GM12878 (cell line): Measurements from ENCODE around the gene C9. TPM values are rescaled to one million over a fixed set of nuclear protein-coding genes. Genes with fewer than 3 reads are reported as not detected.

Source experiments
- ATAC-seq: fragments of 200-7000 bp; cut with Tn5 transposase; 3 replicates; pipeline ENCODE4 v1.9.1; 2020; ENCODE audit warnings: mild to moderate bottlenecking, moderate library complexity
- BruUV-seq: library from RNA; stranded (reverse); fragments of 400-500 nt; replicated peaks from 2 replicates; lab custom pipeline; 2021; lab: Mats Ljungman, UMichigan
- CTCF ChIA-PET: fragments of 300-600 bp; sonication (Branson Sonifier 250); formaldehyde crosslinking; extraction: SDS; loops from one replicate; lab custom pipeline; 2021; ENCODE audit warnings: inconsistent platforms; lab: Yijun Ruan, JAX
- POLR2A ChIA-PET: fragments of 350-600 bp; formaldehyde crosslinking; extraction: SDS; loops from one replicate; lab custom pipeline; 2021; ENCODE audit warnings: inconsistent platforms; lab: Charles Lee
- RAD21 ChIA-PET: fragments of 300-600 bp; sonication (Branson Sonifier 250); formaldehyde crosslinking; loops from one replicate; lab custom pipeline; 2023; ENCODE audit warnings: antibody characterized with exemption; ENCODE audit not compliant: unreplicated experiment; lab: Charles Lee
- SMC1A ChIA-PET: fragments of 300-600 bp; sonication (Branson Sonifier 250); formaldehyde crosslinking; loops from one replicate; lab custom pipeline; 2023; ENCODE audit not compliant: unreplicated experiment, uncharacterized antibody; lab: Charles Lee
- DNase-seq: peaks from one replicate; pipeline ENCODE4 v3.0.0-alpha.2; 2011; ENCODE audit warnings: low read depth, low spot score
- FAIRE-seq: peaks from 3 replicates; lab custom pipeline; 2011; peaks lifted over from hg19 to GRCh38; lab: Jason Lieb, UNC
- H2AFZ ChIP-seq: 2 replicates; pipeline ENCODE4 v1.6.0; 2011; ENCODE audit warnings: low read depth, low read length, control low read depth; ENCODE audit not compliant: control insufficient read depth
- H3K27ac ChIP-seq: 2 replicates; pipeline ENCODE4 v1.5.1; 2011; ENCODE audit warnings: control low read depth; ENCODE audit not compliant: control insufficient read depth, insufficient read depth
- H3K27me3 ChIP-seq, 2 experiments: replicated peaks in 1 of 2; 2 replicates each; pipeline versions ENCODE4 v1.6.0 to v1.6.1; 2011; ENCODE audit warnings: low read length in 1 of 2; ENCODE audit not compliant: control insufficient read depth in 2 of 2, insufficient read depth in 2 of 2
- H3K36me3 ChIP-seq, 2 experiments: 2 replicates each; pipeline ENCODE4 v1.5.1; 2011; ENCODE audit warnings: low read length in 1 of 2; ENCODE audit not compliant: control insufficient read depth in 2 of 2, insufficient read depth in 2 of 2
- H3K4me1 ChIP-seq: 2 replicates; pipeline ENCODE4 v1.6.1; 2011; ENCODE audit warnings: mild to moderate bottlenecking, low read length, moderate library complexity, mixed read lengths; ENCODE audit not compliant: control insufficient read depth, insufficient read depth
- H3K4me2 ChIP-seq: 2 replicates; pipeline ENCODE4 v1.6.0; 2011; ENCODE audit warnings: control low read depth; ENCODE audit not compliant: control insufficient read depth, insufficient read depth
- H3K4me3 ChIP-seq: fragments of 200-600 bp; sonication (generic); 2 replicates; pipeline ENCODE4 v1.5.1; 2016
- H3K79me2 ChIP-seq: 2 replicates; pipeline ENCODE4 v1.6.0; 2011; ENCODE audit warnings: low read length; ENCODE audit not compliant: control insufficient read depth, insufficient read depth
- H3K9ac ChIP-seq: 2 replicates; pipeline ENCODE4 v1.8.0; 2011; ENCODE audit warnings: low read length, control low read depth, mixed read lengths; ENCODE audit not compliant: control insufficient read depth, insufficient read depth
- H3K9me3 ChIP-seq: replicated peaks from 3 replicates; pipeline ENCODE4 v1.5.1; 2011; ENCODE audit warnings: mild to moderate bottlenecking, low read length; ENCODE audit not compliant: control insufficient read depth, insufficient read depth
- H4K20me1 ChIP-seq: 2 replicates; pipeline ENCODE4 v1.6.0; 2011; ENCODE audit not compliant: control insufficient read depth, insufficient read depth
- CBFB ChIP-seq: IDR thresholded peaks from 2 replicates; pipeline ENCODE4 v1.6.1; 2016; ENCODE audit warnings: antibody characterized with exemption, low read depth
- CEBPB ChIP-seq, 2 experiments: fragments of 150-350 bp in 1 of 2; IDR thresholded peaks; 2 replicates each; pipeline ENCODE4 v1.6.1; 2012 to 2014; ENCODE audit warnings: low read depth in 2 of 2, low read length in 2 of 2, borderline replicate concordance in 1 of 2, inconsistent platforms in 1 of 2
- IKZF1 ChIP-seq: fragments of 450-650 bp; conservative IDR thresholded peaks from 2 replicates; pipeline ENCODE4 v1.6.1; 2017; ENCODE audit warnings: antibody characterized with exemption, mild to moderate bottlenecking
- IRF4 ChIP-seq: IDR thresholded peaks from 2 replicates; pipeline ENCODE4 v1.6.1; 2011; ENCODE audit warnings: low read depth, low read length
- NFYA ChIP-seq: IDR thresholded peaks from 2 replicates; pipeline ENCODE4 v1.6.1; 2011; ENCODE audit warnings: low read depth, mild to moderate bottlenecking, low read length, improper control_type of control experiment, borderline replicate concordance
- NFYB ChIP-seq: IDR thresholded peaks from 2 replicates; pipeline ENCODE4 v1.6.1; 2011; ENCODE audit warnings: low read depth, mild to moderate bottlenecking, low read length, improper control_type of control experiment, moderate library complexity; ENCODE audit not compliant: insufficient read depth
- TCF3 ChIP-seq: IDR thresholded peaks from 2 replicates; pipeline ENCODE4 v1.6.1; 2012; ENCODE audit warnings: low read depth, mild to moderate bottlenecking, low read length, borderline replicate concordance; ENCODE audit not compliant: insufficient read depth
- YY1 ChIP-seq: IDR thresholded peaks from 2 replicates; pipeline ENCODE4 v1.6.1; 2011; ENCODE audit warnings: low read depth, mild to moderate bottlenecking, low read length
- ZNF207 ChIP-seq: fragments of 450-650 bp; IDR thresholded peaks from 2 replicates; pipeline ENCODE4 v1.6.1; 2014; ENCODE audit warnings: antibody characterized with exemption, mild to moderate bottlenecking, borderline replicate concordance
- WGBS: methylation state at CpG from one replicate; pipeline ENCODE4 v1.1.6; 2016; ENCODE audit warnings: low lambda C conversion rate; ENCODE audit not compliant: insufficient replicate concordance, insufficient coverage; ENCODE audit errors: missing lambda C conversion rate; 5-methylcytosine and 5-hydroxymethylcytosine counted together
- in situ Hi-C: fragments of 300-500 bp; cut with MboI; formaldehyde crosslinking; loops from 9 replicates; pipeline ENCODE4 v1.14.3; 2018; ENCODE audit warnings: mixed read lengths
- intact Hi-C: fragments of 100-400 bp; cut with micrococcal nuclease; formaldehyde crosslinking; loops from one replicate; pipeline ENCODE4 v1.14.2; 2022; ENCODE audit not compliant: unreplicated experiment
- polyA plus RNA-seq, 11 experiments: library from polyadenylated mRNA; depleted of rRNA in 4 of 11; unstranded in 6 of 11; stranded (reverse) in 5 of 11; fragments of >200 nt; fragmentation: Nextera tagmentation in 4 of 11; fragmentation: Illumina TruSeq in 1 of 11; extraction: Ambion mirVana in 4 of 11; extraction: Trizol in 1 of 11; gene quantifications; 1 replicate in 1 of 11; 2 replicates in 10 of 11; pipeline versions ENCODE4 v1.2.1 to v1.2.3, GENCODE V29; 2011 to 2016; ENCODE audit warnings: inconsistent platforms in 2 of 11, missing spikeins in 2 of 11, low read depth in 1 of 11
- total RNA-seq, 4 experiments: library from RNA; depleted of rRNA in 3 of 4; stranded (reverse); fragments of >200 nt in 3 of 4; fragmentation: Illumina TruSeq in 1 of 4; extraction: Trizol in 1 of 4; gene quantifications; 2 replicates each; pipeline versions ENCODE4 v1.2.1 to v1.2.3, GENCODE V29; 2013 to 2021
- TF ChIP-seq, protein P1 (sequence below): fragments of 450-650 bp; IDR thresholded peaks from 2 replicates; pipeline ENCODE4 v1.6.1; 2018; ENCODE audit warnings: mild to moderate bottlenecking, low read depth, moderate library complexity; ENCODE audit not compliant: partially characterized antibody
- TF ChIP-seq, protein P2 (sequence below): IDR thresholded peaks from 2 replicates; pipeline ENCODE4 v1.6.1; 2012; ENCODE audit warnings: low read depth, low read length, improper control_type of control experiment
- TF ChIP-seq, protein P3 (sequence below), 3 experiments: IDR thresholded peaks in 2 of 3; conservative IDR thresholded peaks in 1 of 3; 2 replicates each; pipeline ENCODE4 v1.5.1; 2011; ENCODE audit warnings: low read depth in 3 of 3, low read length in 3 of 3, mild to moderate bottlenecking in 3 of 3, control low read depth in 2 of 3, moderate library complexity in 2 of 3, inconsistent platforms in 1 of 3, mixed read lengths in 1 of 3; ENCODE audit not compliant: control insufficient read depth in 2 of 3, insufficient read depth in 1 of 3; ENCODE audit errors: extremely low read depth in 1 of 3
- TF ChIP-seq, protein P4 (sequence below): fragments of 450-650 bp; IDR thresholded peaks from 2 replicates; pipeline ENCODE4 v1.6.1; 2017; ENCODE audit warnings: low read depth, mild to moderate bottlenecking, moderate library complexity

C9 gene
- total and polyA plus RNA-seq, 10 of the 15 experiments (the other 5 are each of a cell fraction or from before 2014, with no cell fraction given) = 0.54 TPM; not detected in 9

DNA sequence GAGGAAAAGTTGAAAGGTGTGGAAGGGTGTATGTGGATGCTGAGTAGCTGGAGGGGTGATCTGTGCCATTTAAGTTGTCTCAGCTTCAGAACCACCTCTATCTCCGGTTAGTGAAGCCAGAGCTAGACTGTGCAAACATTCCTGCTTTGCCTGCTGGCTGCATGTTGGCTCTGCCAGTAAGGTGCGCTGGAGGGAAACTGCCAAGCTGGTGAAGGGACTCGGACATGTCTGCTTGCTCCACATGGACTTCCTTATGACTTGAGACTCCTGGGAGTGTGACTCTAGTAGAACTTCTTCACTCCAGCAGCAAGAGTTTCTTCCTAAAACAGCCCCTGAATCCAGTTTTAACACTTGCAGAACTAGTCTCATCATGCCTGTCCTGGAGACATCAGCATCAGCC, 32.5 kb upstream of the C9 start:
- H4K20me1 ChIP-seq = no peaks in the 10 kb centered on the region
- H3K9me3 ChIP-seq = no peaks in the 10 kb centered on the region
- ChIA-PET RAD21 (no interaction called here), SMC1A (no interaction called here), POLR2A (no interaction called here), CTCF (interaction anchor here (1.9 kb wide), 1 partner anchor 21 kb away, joined by 7 read pairs; no protein-coding TSS in a partner anchor)
- no peak overlapping the region for H3K4me3 ChIP-seq
- in situ Hi-C loops (no loop called here), intact Hi-C loops (no loop called here)
- H3K36me3 ChIP-seq = no peaks in the 10 kb centered on the region
- H3K4me2 ChIP-seq = no peak overlapping the region
- H2AFZ ChIP-seq = no peak overlapping the region
- DNase-seq = no peak
- no peaks in the 10 kb centered on the region for H3K4me1 ChIP-seq
- no peaks in the 10 kb centered on the region for H3K79me2 ChIP-seq
- no peak for ATAC-seq
- WGBS = 21% methylated on average over 3 of the region's 3 CpGs
- BruUV-seq = no TSS peak
- H3K27me3 ChIP-seq = no peaks in the 10 kb centered on the region
- no peak overlapping the region for H3K9ac ChIP-seq
- FAIRE-seq = no peak
- H3K27ac ChIP-seq = no peak overlapping the region
- TF ChIP-seq NFYA = no peak
- TF ChIP-seq, protein P1, sequence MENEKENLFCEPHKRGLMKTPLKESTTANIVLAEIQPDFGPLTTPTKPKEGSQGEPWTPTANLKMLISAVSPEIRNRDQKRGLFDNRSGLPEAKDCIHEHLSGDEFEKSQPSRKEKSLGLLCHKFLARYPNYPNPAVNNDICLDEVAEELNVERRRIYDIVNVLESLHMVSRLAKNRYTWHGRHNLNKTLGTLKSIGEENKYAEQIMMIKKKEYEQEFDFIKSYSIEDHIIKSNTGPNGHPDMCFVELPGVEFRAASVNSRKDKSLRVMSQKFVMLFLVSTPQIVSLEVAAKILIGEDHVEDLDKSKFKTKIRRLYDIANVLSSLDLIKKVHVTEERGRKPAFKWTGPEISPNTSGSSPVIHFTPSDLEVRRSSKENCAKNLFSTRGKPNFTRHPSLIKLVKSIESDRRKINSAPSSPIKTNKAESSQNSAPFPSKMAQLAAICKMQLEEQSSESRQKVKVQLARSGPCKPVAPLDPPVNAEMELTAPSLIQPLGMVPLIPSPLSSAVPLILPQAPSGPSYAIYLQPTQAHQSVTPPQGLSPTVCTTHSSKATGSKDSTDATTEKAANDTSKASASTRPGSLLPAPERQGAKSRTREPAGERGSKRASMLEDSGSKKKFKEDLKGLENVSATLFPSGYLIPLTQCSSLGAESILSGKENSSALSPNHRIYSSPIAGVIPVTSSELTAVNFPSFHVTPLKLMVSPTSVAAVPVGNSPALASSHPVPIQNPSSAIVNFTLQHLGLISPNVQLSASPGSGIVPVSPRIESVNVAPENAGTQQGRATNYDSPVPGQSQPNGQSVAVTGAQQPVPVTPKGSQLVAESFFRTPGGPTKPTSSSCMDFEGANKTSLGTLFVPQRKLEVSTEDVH = no peak
- no peak for TF ChIP-seq TCF3
- TF ChIP-seq NFYB = no peak
- TF ChIP-seq ZNF207 = no peak
- TF ChIP-seq, protein P2, sequence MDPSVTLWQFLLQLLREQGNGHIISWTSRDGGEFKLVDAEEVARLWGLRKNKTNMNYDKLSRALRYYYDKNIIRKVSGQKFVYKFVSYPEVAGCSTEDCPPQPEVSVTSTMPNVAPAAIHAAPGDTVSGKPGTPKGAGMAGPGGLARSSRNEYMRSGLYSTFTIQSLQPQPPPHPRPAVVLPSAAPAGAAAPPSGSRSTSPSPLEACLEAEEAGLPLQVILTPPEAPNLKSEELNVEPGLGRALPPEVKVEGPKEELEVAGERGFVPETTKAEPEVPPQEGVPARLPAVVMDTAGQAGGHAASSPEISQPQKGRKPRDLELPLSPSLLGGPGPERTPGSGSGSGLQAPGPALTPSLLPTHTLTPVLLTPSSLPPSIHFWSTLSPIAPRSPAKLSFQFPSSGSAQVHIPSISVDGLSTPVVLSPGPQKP = no peak
- no peak for TF ChIP-seq YY1
- TF ChIP-seq, protein P3, sequence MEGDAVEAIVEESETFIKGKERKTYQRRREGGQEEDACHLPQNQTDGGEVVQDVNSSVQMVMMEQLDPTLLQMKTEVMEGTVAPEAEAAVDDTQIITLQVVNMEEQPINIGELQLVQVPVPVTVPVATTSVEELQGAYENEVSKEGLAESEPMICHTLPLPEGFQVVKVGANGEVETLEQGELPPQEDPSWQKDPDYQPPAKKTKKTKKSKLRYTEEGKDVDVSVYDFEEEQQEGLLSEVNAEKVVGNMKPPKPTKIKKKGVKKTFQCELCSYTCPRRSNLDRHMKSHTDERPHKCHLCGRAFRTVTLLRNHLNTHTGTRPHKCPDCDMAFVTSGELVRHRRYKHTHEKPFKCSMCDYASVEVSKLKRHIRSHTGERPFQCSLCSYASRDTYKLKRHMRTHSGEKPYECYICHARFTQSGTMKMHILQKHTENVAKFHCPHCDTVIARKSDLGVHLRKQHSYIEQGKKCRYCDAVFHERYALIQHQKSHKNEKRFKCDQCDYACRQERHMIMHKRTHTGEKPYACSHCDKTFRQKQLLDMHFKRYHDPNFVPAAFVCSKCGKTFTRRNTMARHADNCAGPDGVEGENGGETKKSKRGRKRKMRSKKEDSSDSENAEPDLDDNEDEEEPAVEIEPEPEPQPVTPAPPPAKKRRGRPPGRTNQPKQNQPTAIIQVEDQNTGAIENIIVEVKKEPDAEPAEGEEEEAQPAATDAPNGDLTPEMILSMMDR (IDR thresholded peaks at IDR 0.05 in 2 of 3, conservative IDR thresholded peaks at IDR 0.05 in 1 of 3; ENCODE audit: control insufficient read depth in 2 of 3, extremely low read depth in 1 of 3, insufficient read depth in 1 of 3, low read depth in 3 of 3, low read length in 3 of 3) = no peak
- TF ChIP-seq, protein P4, sequence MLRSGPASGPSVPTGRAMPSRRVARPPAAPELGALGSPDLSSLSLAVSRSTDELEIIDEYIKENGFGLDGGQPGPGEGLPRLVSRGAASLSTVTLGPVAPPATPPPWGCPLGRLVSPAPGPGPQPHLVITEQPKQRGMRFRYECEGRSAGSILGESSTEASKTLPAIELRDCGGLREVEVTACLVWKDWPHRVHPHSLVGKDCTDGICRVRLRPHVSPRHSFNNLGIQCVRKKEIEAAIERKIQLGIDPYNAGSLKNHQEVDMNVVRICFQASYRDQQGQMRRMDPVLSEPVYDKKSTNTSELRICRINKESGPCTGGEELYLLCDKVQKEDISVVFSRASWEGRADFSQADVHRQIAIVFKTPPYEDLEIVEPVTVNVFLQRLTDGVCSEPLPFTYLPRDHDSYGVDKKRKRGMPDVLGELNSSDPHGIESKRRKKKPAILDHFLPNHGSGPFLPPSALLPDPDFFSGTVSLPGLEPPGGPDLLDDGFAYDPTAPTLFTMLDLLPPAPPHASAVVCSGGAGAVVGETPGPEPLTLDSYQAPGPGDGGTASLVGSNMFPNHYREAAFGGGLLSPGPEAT = no peak
- TF ChIP-seq IRF4 = no peak
- TF ChIP-seq CEBPB (IDR thresholded peaks at IDR 0.05; ENCODE audit: borderline replicate concordance in 1 of 2, low read depth in 2 of 2, low read length in 2 of 2) = no peak
- TF ChIP-seq IKZF1 = no peak
- TF ChIP-seq CBFB = no peak
